GM23248 (cell line): ENCODE measurements around the gene ZNF124. TPM values are rescaled to one million over a fixed set of nuclear protein-coding genes. Genes with fewer than 3 reads are reported as not detected.
"Not testable (repeated sequence)": the region's sequence is repeated elsewhere in the genome, so short reads cannot be mapped to it uniquely, and the experiment has no call there.

ENCODE experiments used
- DNase-seq: peaks from one replicate; pipeline ENCODE4 v3.0.0-alpha.2; 2015
- H2AFZ ChIP-seq: fragments of 200-600 bp; sonication (generic); 2 replicates; pipeline ENCODE4 v1.6.1; 2016; ENCODE audit warnings: antibody characterized with exemption
- H3F3A ChIP-seq: fragments of 200-600 bp; sonication (generic); 2 replicates; pipeline ENCODE4 v1.6.1; 2016; ENCODE audit warnings: mild to moderate bottlenecking, antibody characterized with exemption, mixed run types; ENCODE audit not compliant: insufficient read depth
- H3K27ac ChIP-seq: fragments of 200-600 bp; sonication (generic); 2 replicates; pipeline ENCODE4 v1.5.1; 2016; ENCODE audit warnings: mild to moderate bottlenecking
- H3K27me3 ChIP-seq: fragments of 200-600 bp; sonication (generic); replicated peaks from 2 replicates; pipeline ENCODE4 v1.6.1; 2016; ENCODE audit warnings: mild to moderate bottlenecking; ENCODE audit not compliant: insufficient read depth
- H3K36me3 ChIP-seq: fragments of 200-600 bp; sonication (generic); 2 replicates; pipeline ENCODE4 v1.6.1; 2016; ENCODE audit warnings: low read depth, mild to moderate bottlenecking
- H3K4me1 ChIP-seq: fragments of 200-600 bp; sonication (generic); 2 replicates; pipeline ENCODE4 v1.6.1; 2016; ENCODE audit warnings: mild to moderate bottlenecking; ENCODE audit not compliant: insufficient read depth
- H3K4me2 ChIP-seq: fragments of 200-600 bp; sonication (generic); one replicate; pipeline ENCODE4 v1.6.1; 2016; ENCODE audit warnings: mild to moderate bottlenecking; ENCODE audit not compliant: unreplicated experiment
- H3K4me3 ChIP-seq: fragments of 200-600 bp; sonication (generic); 2 replicates; pipeline ENCODE4 v1.5.1; 2016; ENCODE audit warnings: mild to moderate bottlenecking
- H3K79me2 ChIP-seq: fragments of 200-600 bp; sonication (generic); 2 replicates; pipeline ENCODE4 v1.6.1; 2016; ENCODE audit warnings: mild to moderate bottlenecking; ENCODE audit not compliant: insufficient read depth
- H3K9ac ChIP-seq: fragments of 200-600 bp; sonication (generic); 2 replicates; pipeline ENCODE4 v1.6.1; 2016; ENCODE audit warnings: mild to moderate bottlenecking
- H3K9me2 ChIP-seq: fragments of 200-600 bp; sonication (generic); 2 replicates; pipeline ENCODE4 v1.6.1; 2016; ENCODE audit warnings: mixed run types, mild to moderate bottlenecking, moderate library complexity; ENCODE audit not compliant: insufficient read depth
- H3K9me3 ChIP-seq: fragments of 200-600 bp; sonication (generic); one replicate; pipeline ENCODE4 v1.6.1; 2017; ENCODE audit warnings: low read depth
- H4K20me1 ChIP-seq: fragments of 200-600 bp; sonication (generic); 2 replicates; pipeline ENCODE4 v1.6.0; 2016; ENCODE audit not compliant: insufficient read depth
- EZH2 ChIP-seq: fragments of 200-600 bp; sonication (generic); IDR thresholded peaks from 2 replicates; pipeline ENCODE4 v1.6.1; 2018; ENCODE audit warnings: antibody characterized with exemption, mild to moderate bottlenecking; ENCODE audit not compliant: insufficient read depth, poor library complexity, severe bottlenecking
- EZH2phosphoT487 ChIP-seq: fragments of 200-600 bp; sonication (generic); IDR thresholded peaks from 2 replicates; pipeline ENCODE4 v1.6.1; 2018; ENCODE audit warnings: antibody characterized with exemption, moderate library complexity, mild to moderate bottlenecking, low read depth; ENCODE audit not compliant: insufficient read depth
- WGBS, 2 experiments: methylation state at CpG; one replicate each; pipeline ENCODE4 v1.1.6; 2015 to 2017; ENCODE audit warnings: low lambda C conversion rate in 2 of 2, low coverage in 1 of 2; ENCODE audit errors: missing lambda C conversion rate in 2 of 2; 5-methylcytosine and 5-hydroxymethylcytosine counted together
- in situ Hi-C: fragments of 300-500 bp; cut with MboI; formaldehyde crosslinking; loops from 2 replicates; pipeline ENCODE4 v1.15.0; 2020
- polyA plus RNA-seq: library from polyadenylated mRNA; unstranded; fragments of >200 nt; fragmentation: Nextera tagmentation; extraction: Ambion mirVana; gene quantifications from 2 replicates; pipeline ENCODE4 v1.2.1, GENCODE V29; 2016
- total RNA-seq: library from RNA; depleted of rRNA; stranded (reverse); fragments of >200 nt; shearing (Covaris generic); gene quantifications from 2 replicates; pipeline ENCODE4 v1.2.3, GENCODE V29; 2014; rRNA removed

ZNF124 gene
- total RNA-seq (14.1 and 15.6 TPM in 2 replicates), polyA plus RNA-seq (2.8 and 3.8 TPM in 2 replicates)

DNA sequence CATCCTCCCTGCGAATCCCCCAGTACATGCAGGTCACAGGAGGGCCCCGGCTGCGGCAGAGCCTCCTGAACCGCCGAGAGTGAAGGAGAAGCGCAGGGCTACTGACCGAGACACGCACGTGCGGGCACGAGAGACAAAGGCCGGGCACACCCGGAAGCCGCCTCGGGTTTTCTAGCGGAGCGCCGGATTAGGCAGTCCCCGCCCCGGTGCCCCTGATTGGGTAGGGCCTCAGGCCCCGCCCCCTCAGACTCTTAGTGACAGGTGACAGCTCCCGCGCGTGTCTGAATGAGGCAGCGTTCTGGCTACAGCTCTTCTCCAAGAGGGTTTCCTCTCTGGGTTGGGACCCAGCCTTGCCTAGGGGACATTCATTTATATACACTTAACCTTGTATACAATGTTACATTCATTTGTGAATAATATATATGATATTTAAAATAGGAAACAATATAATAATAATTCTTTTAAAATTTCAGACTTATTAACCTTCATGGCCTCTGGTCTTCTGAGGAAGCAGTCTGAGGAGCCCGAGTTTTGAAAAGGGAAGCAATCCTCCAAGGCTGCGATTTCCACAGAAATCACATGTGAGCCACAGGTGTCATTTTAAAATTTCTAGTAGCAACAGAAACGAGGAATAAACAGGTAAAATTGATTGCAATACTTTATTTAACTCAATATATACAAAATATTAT is at the start of gene ZNF124:
TSS of gene ZNF124 (minus strand) at position 146 of the 689 bp plus-strand sequence. CDS start at position 3, 143 bp downstream.
- H3K9me2 ChIP-seq, DNase-seq, H2AFZ ChIP-seq, H3K27me3 ChIP-seq, H4K20me1 ChIP-seq, H3K4me1 ChIP-seq, H3K4me3 ChIP-seq, H3F3A ChIP-seq, H3K4me2 ChIP-seq, in situ Hi-C loops, H3K9ac ChIP-seq, H3K9me3 ChIP-seq, H3K27ac ChIP-seq, H3K36me3 ChIP-seq: not testable (repeated sequence)
- WGBS, 2 experiments: 33 to 37% methylated on average over 3 of the region's 28 CpGs
- H3K79me2 ChIP-seq: peaks cover 24% of the 10 kb centered on the region

DNA sequence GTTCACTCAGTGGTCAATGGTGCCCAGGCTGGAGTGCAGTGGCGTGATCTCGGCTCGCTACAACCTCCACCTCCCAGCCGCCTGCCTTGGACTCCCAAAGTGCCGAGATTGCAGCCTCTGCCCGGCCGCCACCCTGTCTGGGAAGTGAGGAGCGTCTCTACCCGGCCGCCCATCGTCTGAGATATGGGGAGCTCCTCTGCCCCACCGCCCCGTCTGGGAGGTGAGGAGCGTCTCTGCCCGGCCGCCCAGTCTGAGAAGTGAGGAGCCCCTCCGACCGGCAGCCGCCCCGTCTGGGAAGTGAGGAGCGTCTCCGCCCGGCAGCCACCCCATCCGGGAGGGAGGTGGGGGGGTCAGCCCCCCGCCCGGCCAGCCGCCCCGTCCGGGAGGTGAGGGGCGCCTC is 48.5 kb upstream of the ZNF124 start:
- H3K9me3 ChIP-seq, H3K9me2 ChIP-seq, H4K20me1 ChIP-seq, H3K36me3 ChIP-seq, H3K27ac ChIP-seq, H2AFZ ChIP-seq, H3F3A ChIP-seq, H3K9ac ChIP-seq, H3K4me1 ChIP-seq, in situ Hi-C loops, H3K4me2 ChIP-seq, H3K4me3 ChIP-seq, DNase-seq, H3K27me3 ChIP-seq, H3K79me2 ChIP-seq: not testable (repeated sequence)
- 80 to 84% methylated on average over 3 to 30 of the region's 30 CpGs for WGBS, 2 experiments

DNA sequence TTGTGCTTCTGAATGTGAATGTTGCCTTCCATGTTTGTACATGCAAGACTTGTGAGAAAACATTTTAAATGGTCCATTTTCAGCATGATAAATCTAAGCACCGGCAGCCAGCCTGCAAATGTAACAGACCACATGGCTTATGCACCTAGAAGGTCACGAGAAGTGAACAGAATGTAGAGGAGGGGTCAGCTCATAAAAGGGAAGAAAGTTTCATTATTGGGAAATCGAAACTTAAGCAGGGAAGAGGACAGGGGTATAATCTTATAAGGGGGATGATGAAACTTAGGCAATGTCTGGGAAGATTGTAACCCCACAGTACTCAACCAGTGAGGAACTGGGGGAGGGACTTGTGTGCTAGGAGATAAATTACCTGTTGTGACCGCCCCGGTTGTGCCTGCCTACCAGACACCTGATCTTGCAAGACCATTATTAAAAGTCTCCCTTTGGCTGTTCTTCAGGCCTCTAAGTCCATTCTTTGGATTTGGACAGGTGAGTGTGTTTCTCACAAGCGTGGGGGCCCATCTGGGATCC is 46.4 kb upstream of the ZNF124 start:
- Histone ChIP-seq H3K4me1 (no peaks in the 10 kb centered on the region), H2AFZ (no peak overlapping the region), H3K27ac (no peak overlapping the region), H3K9me3 (no peaks in the 10 kb centered on the region), H3K9ac (no peak overlapping the region), H3K4me2 (no peak overlapping the region), H3K4me3 (no peak overlapping the region), H3K9me2 (no peaks in the 10 kb centered on the region), H3K36me3 (no peaks in the 10 kb centered on the region), H3F3A (no peaks in the 10 kb centered on the region), H3K79me2 (no peaks in the 10 kb centered on the region), H4K20me1 (no peaks in the 10 kb centered on the region), H3K27me3 (no peaks in the 10 kb centered on the region)
- TF ChIP-seq EZH2phosphoT487 (no peak), EZH2 (no peak)
- 40 to 41% methylated on average over 6 of the region's 6 CpGs for WGBS, 2 experiments
- no peak for DNase-seq
- in situ Hi-C loops: no loop called here

DNA sequence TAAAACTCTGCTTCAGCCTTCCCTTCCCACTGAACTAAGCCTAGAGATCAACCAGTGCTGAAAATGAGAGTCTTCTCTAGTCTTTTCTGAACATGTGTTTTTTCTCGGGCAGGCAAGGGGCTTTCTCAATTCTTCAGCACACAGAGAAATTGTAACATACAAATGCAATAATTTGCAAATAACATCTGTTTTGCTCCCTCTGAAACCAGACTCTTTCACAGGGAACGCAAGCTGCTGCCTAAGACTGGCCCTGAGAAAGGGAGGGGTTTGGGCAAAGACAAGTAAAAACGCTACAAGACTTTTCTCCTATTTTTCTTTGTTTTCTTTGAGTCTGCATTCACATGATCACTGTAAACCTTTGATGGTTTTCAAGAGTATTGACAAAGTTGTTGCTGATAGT is 44.4 kb upstream of the ZNF124 start:
- no peaks in the 10 kb centered on the region for H4K20me1 ChIP-seq
- H3K79me2 ChIP-seq: no peaks in the 10 kb centered on the region
- 2% methylated on average over 3 of the region's 3 CpGs for WGBS, 2 experiments
- no peaks in the 10 kb centered on the region for H3K27me3 ChIP-seq
- no peaks in the 10 kb centered on the region for H3F3A ChIP-seq
- no peaks in the 10 kb centered on the region for H3K9me3 ChIP-seq
- in situ Hi-C loops: no loop called here
- H3K4me2 ChIP-seq: no peak overlapping the region
- H3K4me1 ChIP-seq: no peaks in the 10 kb centered on the region
- no peak for DNase-seq
- no peak overlapping the region for H2AFZ ChIP-seq
- H3K36me3 ChIP-seq: no peaks in the 10 kb centered on the region
- H3K4me3 ChIP-seq: no peak overlapping the region
- H3K9ac ChIP-seq: no peak overlapping the region
- H3K27ac ChIP-seq: no peak overlapping the region
- no peak for TF ChIP-seq EZH2
- no peak for TF ChIP-seq EZH2phosphoT487
- H3K9me2 ChIP-seq: no peaks in the 10 kb centered on the region
